Measurements from ENCODE around the gene SFMBT2.

The SFMBT2 gene

GRCh38 chr10:7435674-7436073 lies 24.8 kb upstream of the SFMBT2 start:
- no CpG with 5 or more reads among the region's 2 CpGs for WGBS (ENCODE audit: extremely low coverage, insufficient coverage, insufficient read length)
- Histone ChIP-seq H4K12ac (ENCODE audit: low read depth, low read length) (no peak overlapping the region), H3K4me3 (ENCODE audit: low read depth, low read length) (no peak overlapping the region), H2AK5ac (ENCODE audit: low read length) (no peak overlapping the region), H3K36me3 (ENCODE audit: control insufficient read depth in 1 of 2, insufficient read depth in 2 of 2, low read length in 2 of 2) (no peaks in the 10 kb centered on the region), H3K27ac (ENCODE audit: low read depth, low read length) (no peak overlapping the region), H3K9ac (ENCODE audit: low read length) (no peak overlapping the region), H2BK5ac (ENCODE audit: low read depth, low read length, poor library complexity) (no peak overlapping the region), H3K4me2 (ENCODE audit: low read length) (no peak overlapping the region), H3K27me3 (ENCODE audit: insufficient read depth, low read length) (no peaks in the 10 kb centered on the region), H4K91ac (ENCODE audit: low read depth, low read length) (no peak overlapping the region), H2AFZ (ENCODE audit: insufficient read depth, low read length, poor library complexity) (no peak overlapping the region), H3K14ac (ENCODE audit: low read length) (no peak overlapping the region), H3K9me3 (ENCODE audit: insufficient read depth, low read depth, low read length) (no peaks in the 10 kb centered on the region), H4K8ac (ENCODE audit: low read depth, low read length) (no peak overlapping the region), H3K79me2 (ENCODE audit: control insufficient read depth, insufficient read depth, low read length, poor library complexity) (no peaks in the 10 kb centered on the region), H3K4me1 (ENCODE audit: control insufficient read depth in 1 of 2, insufficient read depth in 2 of 2, low read length in 2 of 2) (no peaks in the 10 kb centered on the region), H2BK120ac (ENCODE audit: insufficient read depth, low read length, poor library complexity) (no peak overlapping the region), H3K79me1 (ENCODE audit: low read length) (no peaks in the 10 kb centered on the region), H3K23ac (ENCODE audit: low read length) (no peak overlapping the region), H3K18ac (ENCODE audit: low read length) (no peak overlapping the region), H3K4ac (ENCODE audit: low read depth, low read length) (no peak overlapping the region), H2BK12ac (ENCODE audit: low read length) (no peak overlapping the region)
- no peak for DNase-seq

- Histone ChIP-seq H3K27ac (ENCODE audit: low read depth, low read length) (no peak overlapping the region), H3K4me2 (ENCODE audit: low read length) (no peak overlapping the region), H4K12ac (ENCODE audit: low read depth, low read length) (no peak overlapping the region), H3K4me3 (ENCODE audit: low read depth, low read length) (no peak overlapping the region), H3K79me2 (ENCODE audit: control insufficient read depth, insufficient read depth, low read length, poor library complexity) (no peaks in the 10 kb centered on the region), H3K18ac (ENCODE audit: low read length) (no peak overlapping the region), H3K9me3 (ENCODE audit: insufficient read depth, low read depth, low read length) (no peaks in the 10 kb centered on the region), H2BK5ac (ENCODE audit: low read depth, low read length, poor library complexity) (no peak overlapping the region), H4K8ac (ENCODE audit: low read depth, low read length) (no peak overlapping the region), H4K91ac (ENCODE audit: low read depth, low read length) (no peak overlapping the region), H3K27me3 (ENCODE audit: insufficient read depth, low read length) (no peaks in the 10 kb centered on the region), H3K36me3 (ENCODE audit: control insufficient read depth in 1 of 2, insufficient read depth in 2 of 2, low read length in 2 of 2) (no peaks in the 10 kb centered on the region), H2BK12ac (ENCODE audit: low read length) (no peak overlapping the region), H3K79me1 (ENCODE audit: low read length) (no peaks in the 10 kb centered on the region), H2AFZ (ENCODE audit: insufficient read depth, low read length, poor library complexity) (no peak overlapping the region), H2BK120ac (ENCODE audit: insufficient read depth, low read length, poor library complexity) (no peak overlapping the region), H2AK5ac (ENCODE audit: low read length) (no peak overlapping the region), H3K9ac (ENCODE audit: low read length) (no peak overlapping the region), H3K14ac (ENCODE audit: low read length) (no peak overlapping the region), H3K4me1 (ENCODE audit: control insufficient read depth in 1 of 2, insufficient read depth in 2 of 2, low read length in 2 of 2) (no peaks in the 10 kb centered on the region), H3K4ac (ENCODE audit: low read depth, low read length) (no peak overlapping the region), H3K23ac (ENCODE audit: low read length) (no peak overlapping the region)
- no peak for DNase-seq
- WGBS (ENCODE audit: extremely low coverage, insufficient coverage, insufficient read length) = no CpG with 5 or more reads among the region's 5 CpGs
These were observed 23.5 kb upstream of the SFMBT2 start for GRCh38 chr10:7434378-7434777.

- Histone ChIP-seq H3K4ac (ENCODE audit: low read depth, low read length) (no peak overlapping the region), H3K9ac (ENCODE audit: low read length) (no peak overlapping the region), H3K4me1 (ENCODE audit: control insufficient read depth in 1 of 2, insufficient read depth in 2 of 2, low read length in 2 of 2) (no peaks in the 10 kb centered on the region), H4K8ac (ENCODE audit: low read depth, low read length) (no peak overlapping the region), H2AFZ (ENCODE audit: insufficient read depth, low read length, poor library complexity) (no peak overlapping the region), H4K12ac (ENCODE audit: low read depth, low read length) (no peak overlapping the region), H2BK120ac (ENCODE audit: insufficient read depth, low read length, poor library complexity) (no peak overlapping the region), H4K91ac (ENCODE audit: low read depth, low read length) (no peak overlapping the region), H2AK5ac (ENCODE audit: low read length) (no peak overlapping the region), H3K14ac (ENCODE audit: low read length) (no peak overlapping the region), H3K79me1 (ENCODE audit: low read length) (no peaks in the 10 kb centered on the region), H2BK5ac (ENCODE audit: low read depth, low read length, poor library complexity) (no peak overlapping the region), H3K27ac (ENCODE audit: low read depth, low read length) (no peak overlapping the region), H3K27me3 (ENCODE audit: insufficient read depth, low read length) (no peaks in the 10 kb centered on the region), H3K23ac (ENCODE audit: low read length) (no peak overlapping the region), H3K18ac (ENCODE audit: low read length) (no peak overlapping the region), H3K4me2 (ENCODE audit: low read length) (no peak overlapping the region), H2BK12ac (ENCODE audit: low read length) (no peak overlapping the region), H3K9me3 (ENCODE audit: insufficient read depth, low read depth, low read length) (no peaks in the 10 kb centered on the region), H3K36me3 (ENCODE audit: control insufficient read depth in 1 of 2, insufficient read depth in 2 of 2, low read length in 2 of 2) (no peaks in the 10 kb centered on the region), H3K4me3 (ENCODE audit: low read depth, low read length) (no peak overlapping the region), H3K79me2 (ENCODE audit: control insufficient read depth, insufficient read depth, low read length, poor library complexity) (no peaks in the 10 kb centered on the region)
- no CpG with 5 or more reads among the region's 8 CpGs for WGBS (ENCODE audit: extremely low coverage, insufficient coverage, insufficient read length)
- DNase-seq = no peak
These were observed 23.0 kb upstream of the SFMBT2 start for GRCh38 chr10:7433861-7434260.

DNA sequence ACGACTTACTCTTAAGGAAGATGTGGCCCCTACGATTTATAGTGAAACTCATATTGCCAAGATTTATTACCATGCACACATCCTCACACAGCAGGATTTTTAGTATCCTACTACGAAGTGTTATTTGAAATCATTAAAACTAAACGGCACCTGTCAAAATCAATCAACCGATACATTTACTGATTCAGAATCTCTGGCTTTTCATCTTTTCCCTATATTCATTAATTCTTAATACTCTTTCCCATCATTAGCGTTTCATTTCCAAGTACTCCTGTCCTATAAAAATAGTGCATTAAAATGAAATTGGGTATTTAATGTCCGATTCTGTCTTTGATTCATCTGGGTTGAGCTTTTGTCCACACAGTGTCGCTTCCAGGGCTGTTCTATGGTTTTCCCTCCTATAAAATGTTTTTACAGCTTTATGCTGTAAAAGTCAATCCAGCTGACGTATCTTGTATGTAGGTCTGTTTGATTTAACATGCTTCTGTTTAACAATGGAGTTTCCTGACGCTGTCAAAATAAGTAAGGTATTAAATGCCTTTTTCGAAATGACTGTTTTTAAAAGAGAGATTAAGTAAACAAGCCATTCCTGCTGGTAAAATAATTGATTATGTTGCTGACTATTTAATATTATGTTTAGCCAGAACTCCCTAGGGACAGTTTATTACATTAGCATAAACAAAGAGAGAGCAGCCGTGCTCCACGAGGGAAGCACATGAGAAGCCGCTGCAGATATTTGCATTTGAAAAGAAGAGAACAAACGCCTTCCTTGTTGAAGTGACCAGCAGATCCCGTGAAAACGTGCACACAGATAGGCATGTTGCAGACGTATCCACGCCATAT lies 22.3 kb upstream of the SFMBT2 start:
- no peak overlapping the region for H3K27ac ChIP-seq (ENCODE audit: low read depth, low read length)
- H3K23ac ChIP-seq (ENCODE audit: low read length) = no peak overlapping the region
- H3K79me1 ChIP-seq (ENCODE audit: low read length) = no peaks in the 10 kb centered on the region
- H2AFZ ChIP-seq (ENCODE audit: insufficient read depth, low read length, poor library complexity) = no peak overlapping the region
- H3K36me3 ChIP-seq (ENCODE audit: control insufficient read depth in 1 of 2, insufficient read depth in 2 of 2, low read length in 2 of 2) = no peaks in the 10 kb centered on the region
- no peak overlapping the region for H4K12ac ChIP-seq (ENCODE audit: low read depth, low read length)
- H3K4ac ChIP-seq (ENCODE audit: low read depth, low read length) = no peak overlapping the region
- H3K4me2 ChIP-seq (ENCODE audit: low read length) = no peak overlapping the region
- H2BK12ac ChIP-seq (ENCODE audit: low read length) = no peak overlapping the region
- H3K79me2 ChIP-seq (ENCODE audit: control insufficient read depth, insufficient read depth, low read length, poor library complexity) = no peaks in the 10 kb centered on the region
- no peaks in the 10 kb centered on the region for H3K27me3 ChIP-seq (ENCODE audit: insufficient read depth, low read length)
- no peak overlapping the region for H3K14ac ChIP-seq (ENCODE audit: low read length)
- H3K4me1 ChIP-seq (ENCODE audit: control insufficient read depth in 1 of 2, insufficient read depth in 2 of 2, low read length in 2 of 2) = no peaks in the 10 kb centered on the region
- H3K18ac ChIP-seq (ENCODE audit: low read length) = no peak overlapping the region
- no peaks in the 10 kb centered on the region for H3K9me3 ChIP-seq (ENCODE audit: insufficient read depth, low read depth, low read length)
- H3K9ac ChIP-seq (ENCODE audit: low read length) = no peak overlapping the region
- no peak overlapping the region for H2BK5ac ChIP-seq (ENCODE audit: low read depth, low read length, poor library complexity)
- H2AK5ac ChIP-seq (ENCODE audit: low read length) = no peak overlapping the region
- H4K91ac ChIP-seq (ENCODE audit: low read depth, low read length) = no peak overlapping the region
- no peak overlapping the region for H2BK120ac ChIP-seq (ENCODE audit: insufficient read depth, low read length, poor library complexity)
- no peak overlapping the region for H4K8ac ChIP-seq (ENCODE audit: low read depth, low read length)
- WGBS (ENCODE audit: extremely low coverage, insufficient coverage, insufficient read length) = 100% methylated on average over 2 of the region's 19 CpGs
- H3K4me3 ChIP-seq (ENCODE audit: low read depth, low read length) = no peak overlapping the region
- DNase-seq = no peak

All from trophoblast cell (in vitro differentiated cells and primary cell).